DLD1 (cell line): ENCODE data around the gene MROH8.

ENCODE experiments used
- in situ Hi-C: cut with HindIII; loops from 2 replicates; pipeline ENCODE4 v1.10.0; 2017; ENCODE audit warnings: low sequenced_read_pairs

MROH8 gene

GRCh38 chr20:37200376-37200775 is 21.0 kb upstream of the MROH8 start:
- in situ Hi-C loops, result loop anchor here (5.0 kb wide), 1 partner anchor 52 kb away; no protein-coding TSS in a partner anchor

DNA sequence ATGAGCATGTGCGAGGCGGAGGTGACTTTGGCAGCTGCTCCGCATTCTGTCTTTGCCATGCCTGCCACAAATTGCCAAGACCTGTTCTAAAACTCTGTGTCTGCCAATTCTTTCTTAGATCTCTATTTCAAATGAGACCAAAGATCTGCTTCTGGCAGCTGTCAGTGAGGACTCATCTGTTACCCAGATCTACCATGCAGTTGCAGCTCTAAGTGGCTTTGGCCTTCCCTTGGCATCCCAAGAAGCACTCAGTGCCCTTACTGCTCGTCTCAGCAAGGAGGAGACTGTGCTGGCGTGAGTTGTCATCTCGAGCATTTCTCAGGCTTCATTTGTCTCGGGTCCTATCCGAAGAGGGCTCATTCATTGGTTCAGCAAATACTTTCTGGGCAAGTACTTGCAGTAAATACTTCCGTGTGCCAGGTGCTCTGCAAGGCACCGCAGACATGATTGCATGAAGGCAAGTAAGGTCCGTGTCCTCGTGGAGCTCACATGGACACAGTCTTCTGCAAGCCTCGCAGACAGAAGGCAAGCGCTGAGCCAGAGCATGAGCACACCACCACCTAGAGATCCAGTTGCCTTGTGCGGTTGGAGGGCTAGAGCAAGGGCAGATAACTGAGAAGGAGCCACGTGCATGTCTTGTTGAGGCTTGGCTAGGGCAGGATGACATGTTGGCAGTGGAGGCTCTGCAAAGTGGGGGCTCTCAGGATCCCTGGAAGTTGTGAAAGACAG is 19.7 kb upstream of the MROH8 start:
- in situ Hi-C loops, result no loop called here

DNA sequence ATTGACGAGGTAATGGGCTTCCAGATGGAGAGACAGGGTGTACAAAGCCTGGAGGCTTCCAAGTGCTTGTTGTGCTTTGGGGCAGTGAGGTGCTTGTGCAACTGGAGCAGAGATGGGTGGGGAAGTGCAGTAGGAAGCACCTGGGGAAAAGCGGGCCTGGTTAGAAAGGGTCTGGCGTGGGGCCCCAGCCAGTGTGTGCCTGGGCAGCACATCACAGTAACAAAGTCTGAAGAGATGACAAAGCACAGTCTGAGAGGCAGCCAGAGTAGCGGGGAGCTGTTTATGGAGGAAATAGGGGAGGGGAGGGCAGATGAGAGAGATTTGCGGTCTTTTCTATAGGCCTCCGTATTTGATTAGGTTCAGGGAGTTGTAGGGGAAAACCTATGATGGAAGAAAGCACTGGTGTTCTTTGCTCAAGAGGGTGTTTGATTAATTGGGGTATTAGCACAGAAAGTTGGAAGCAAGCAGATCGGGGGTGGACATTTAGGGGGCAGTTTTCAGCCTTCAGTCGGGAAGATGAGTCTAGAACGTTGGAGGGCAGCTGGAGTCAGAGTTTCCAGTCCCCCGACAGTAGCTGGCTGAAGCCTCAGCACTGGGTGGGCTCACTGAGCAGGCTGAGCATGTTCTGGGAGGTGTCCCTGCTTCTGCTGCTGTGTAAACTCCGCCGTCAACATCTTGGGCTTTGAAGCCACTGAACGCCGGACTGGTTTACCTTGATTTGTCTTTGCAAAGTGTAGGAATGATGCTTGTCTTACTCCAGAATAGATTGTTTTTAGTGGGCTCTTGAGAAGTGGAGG is 15.5 kb upstream of the MROH8 start:
- in situ Hi-C loops, result no loop called here

DNA sequence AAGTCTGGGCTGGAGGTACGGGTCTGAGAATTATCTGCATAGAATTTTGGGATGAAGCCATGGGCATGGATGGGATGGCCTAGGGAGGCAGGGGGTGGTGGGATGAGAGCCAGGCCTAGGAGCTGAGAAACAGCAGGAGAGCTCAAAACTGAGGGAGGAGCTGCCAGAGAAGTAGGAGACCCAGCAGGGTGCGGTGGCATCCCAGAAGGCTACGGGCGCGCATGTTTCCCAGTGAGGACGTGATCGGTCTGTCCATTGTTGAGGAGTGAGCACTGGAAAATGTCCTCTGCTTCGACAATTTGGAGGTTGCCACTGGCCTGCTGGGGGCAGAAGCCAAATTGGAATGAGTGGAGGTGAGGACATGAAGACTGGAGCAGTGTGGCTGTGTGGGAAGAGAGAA is 14.5 kb upstream of the MROH8 start:
- in situ Hi-C loops, result no loop called here

GRCh38 chr20:37193226-37193625 is 13.9 kb upstream of the MROH8 start:
- in situ Hi-C loops, result no loop called here

DNA sequence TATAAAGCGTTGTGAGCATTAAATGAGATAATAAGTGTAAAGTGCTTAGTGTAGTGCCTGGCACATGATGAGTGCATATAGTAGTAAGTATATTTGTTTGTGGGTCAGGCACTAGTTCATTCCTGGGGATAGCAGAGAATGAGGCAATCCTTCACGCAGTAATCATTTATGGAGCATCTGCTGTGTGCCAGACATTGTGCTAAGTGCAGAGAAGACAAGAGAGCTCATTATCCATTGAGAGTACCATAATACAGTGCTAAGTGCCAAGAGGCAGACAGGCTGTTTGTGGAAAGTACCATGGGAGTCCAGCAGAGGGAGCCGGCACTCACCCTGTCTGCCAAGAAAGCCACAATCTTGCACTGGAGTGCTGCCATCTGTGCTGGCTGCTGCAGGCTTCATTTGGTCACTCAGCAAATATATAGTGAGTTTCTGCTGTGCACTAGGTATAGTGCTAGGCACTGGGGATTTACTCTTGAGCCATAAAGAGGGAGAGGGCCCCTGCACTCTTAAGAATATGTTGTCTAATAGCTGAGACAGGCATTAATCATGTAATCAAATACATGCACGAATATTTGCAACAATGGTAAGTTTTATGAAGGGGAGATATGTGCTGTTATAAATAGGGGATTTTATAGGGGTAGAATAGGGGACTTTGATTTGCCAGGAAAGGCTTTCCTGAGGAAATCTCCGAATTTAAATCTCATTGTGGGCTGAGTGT is 12.9 kb upstream of the MROH8 start:
- in situ Hi-C loops, result no loop called here

DNA sequence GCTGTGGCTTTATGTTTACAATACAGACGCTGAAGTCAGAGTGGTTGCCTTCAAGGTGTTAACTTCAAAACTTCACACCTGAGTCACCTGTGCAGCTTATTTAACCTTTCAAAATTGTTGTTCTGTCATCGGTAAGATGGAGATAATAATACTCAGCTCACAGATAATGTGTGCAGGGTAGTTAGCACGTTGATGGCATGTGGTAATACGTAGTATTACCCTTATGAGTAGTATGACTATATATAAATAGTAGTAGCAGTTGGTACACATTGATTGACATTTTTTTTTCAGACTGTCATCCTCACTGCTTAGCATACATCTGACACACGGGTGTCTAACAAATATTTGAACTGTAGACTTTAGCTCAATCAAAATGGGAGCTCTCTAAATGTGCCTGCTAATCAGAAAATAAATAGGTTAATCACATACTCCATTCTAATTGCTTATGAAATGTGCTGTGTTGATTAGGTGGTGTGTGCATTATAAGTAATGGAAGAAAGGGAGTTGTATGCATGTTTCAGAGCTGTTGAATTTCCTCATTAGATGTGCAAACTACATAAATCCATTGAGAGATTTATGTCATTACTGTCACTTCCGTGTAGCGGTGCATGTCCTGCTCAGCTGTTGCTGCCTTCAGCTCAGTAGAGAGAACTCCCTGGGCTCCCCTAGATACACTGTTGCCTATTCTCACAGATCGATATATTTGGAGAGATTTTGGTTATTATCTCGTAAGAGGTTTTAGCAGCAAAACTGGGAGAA is 11.2 kb upstream of the MROH8 start:
- in situ Hi-C loops, result no loop called here

GRCh38 chr20:37189416-37190016 is 10.2 kb upstream of the MROH8 start:
- in situ Hi-C loops, result no loop called here

- in situ Hi-C loops, result no loop called here
Observed at GRCh38 chr20:37188787-37189186, 9.4 kb upstream of the MROH8 start.

GRCh38 chr20:37185686-37186085 is 6.3 kb upstream of the MROH8 start:
- in situ Hi-C loops, result no loop called here

DNA sequence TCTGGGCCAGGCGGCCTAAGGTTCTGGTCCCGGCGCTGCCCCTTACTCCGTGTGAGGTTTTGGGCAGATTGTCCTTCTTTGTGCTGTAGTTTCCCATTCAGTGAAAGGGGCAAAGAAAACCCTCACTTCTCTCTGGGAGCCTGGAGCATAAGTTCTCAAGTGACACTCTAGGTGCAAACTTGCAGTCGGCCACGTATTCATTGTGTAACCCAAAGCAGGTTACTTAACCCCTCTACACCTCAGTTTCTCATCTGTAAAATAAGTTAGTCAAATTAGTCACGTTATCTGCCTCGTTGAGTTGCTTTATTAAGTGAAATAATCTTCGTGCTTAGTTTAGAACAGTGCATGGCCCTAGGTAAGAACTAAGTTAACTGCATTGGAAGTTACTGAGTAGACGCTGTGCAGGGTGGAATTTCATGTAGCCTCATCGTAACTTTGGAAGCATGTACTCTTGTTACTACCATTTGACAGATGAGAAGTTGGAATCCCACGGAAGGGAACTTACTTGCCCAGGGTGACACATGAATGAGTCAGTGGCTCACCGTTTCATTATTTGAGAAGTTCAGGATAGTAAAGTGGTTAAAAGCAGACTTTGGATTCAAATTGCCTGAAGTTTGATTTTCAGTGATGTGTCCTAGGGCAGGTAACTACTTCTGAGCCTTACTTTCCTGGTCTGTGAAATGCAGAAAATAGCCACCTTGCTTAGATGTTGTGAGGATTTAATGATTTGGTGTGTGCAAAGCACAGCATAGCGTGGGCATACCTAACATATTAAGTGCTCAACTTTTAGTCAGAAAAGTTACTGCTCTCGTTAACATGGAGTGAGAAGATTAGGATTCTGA is 556 bp upstream of the MROH8 start:
- in situ Hi-C loops, result no loop called here

DNA sequence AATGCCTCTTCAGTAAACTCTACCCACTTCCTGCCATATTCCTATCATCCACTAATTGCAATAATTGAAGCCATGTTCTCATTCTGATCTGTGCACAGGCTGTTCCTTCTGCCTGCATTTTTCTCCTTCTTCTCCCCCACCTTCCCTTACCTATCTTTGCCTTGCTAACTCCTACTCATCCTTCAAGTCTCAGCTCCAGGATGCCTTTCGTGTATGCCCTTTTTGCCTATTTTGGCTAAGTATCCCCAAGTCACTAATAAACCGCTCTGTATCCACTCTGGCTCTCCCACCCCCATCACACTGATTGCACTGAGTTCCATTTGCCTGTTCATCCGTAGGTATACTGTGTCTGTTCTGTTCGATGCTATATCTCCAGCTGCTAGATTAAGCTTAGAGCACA is 6.5 kb downstream of the MROH8 start:
- in situ Hi-C loops, result no loop called here

DNA sequence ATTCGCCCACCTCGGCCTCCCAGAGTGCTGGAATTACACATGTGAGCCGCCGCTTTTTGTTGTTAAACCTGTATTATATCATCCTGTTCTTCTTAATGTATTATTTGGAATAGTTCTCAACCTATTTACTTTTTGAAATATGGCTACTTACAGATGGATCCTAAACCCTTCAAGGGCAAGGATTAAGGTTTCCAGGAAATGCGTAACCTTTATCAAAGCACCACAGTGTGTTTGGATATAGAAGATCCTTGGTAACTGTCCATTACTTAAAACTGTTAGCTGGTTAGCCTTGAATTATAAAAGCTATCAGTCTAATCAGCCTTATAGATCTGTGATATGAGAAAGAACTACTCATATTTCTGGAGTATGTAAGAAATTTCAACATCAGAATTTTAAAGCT is 12.5 kb downstream of the MROH8 start:
- in situ Hi-C loops, result no loop called here

DNA sequence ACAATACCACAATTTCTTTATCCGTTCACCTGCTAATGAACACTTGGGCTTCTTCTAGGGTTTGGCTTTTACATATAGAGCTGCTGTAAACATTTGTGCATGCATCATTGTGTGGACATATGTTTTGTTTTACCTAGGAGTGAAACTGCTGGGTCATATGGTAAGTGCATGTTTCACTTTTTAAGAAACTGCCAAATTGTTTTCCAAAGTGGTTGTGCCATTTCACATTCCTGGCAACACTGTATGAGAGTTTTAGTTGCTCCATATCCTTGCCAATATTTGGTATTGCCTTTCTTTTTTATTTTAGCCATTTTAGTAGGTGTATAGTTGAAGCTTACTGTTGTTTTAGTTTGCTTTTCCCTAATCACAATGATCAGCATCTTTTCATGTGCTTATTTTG is 14.3 kb downstream of the MROH8 start:
- in situ Hi-C loops, result no loop called here

GRCh38 chr20:37163832-37164554 is 15.4 kb downstream of the MROH8 start:
- in situ Hi-C loops, result no loop called here

- in situ Hi-C loops, result no loop called here
Observed at GRCh38 chr20:37162646-37163045, 16.7 kb downstream of the MROH8 start.

DNA sequence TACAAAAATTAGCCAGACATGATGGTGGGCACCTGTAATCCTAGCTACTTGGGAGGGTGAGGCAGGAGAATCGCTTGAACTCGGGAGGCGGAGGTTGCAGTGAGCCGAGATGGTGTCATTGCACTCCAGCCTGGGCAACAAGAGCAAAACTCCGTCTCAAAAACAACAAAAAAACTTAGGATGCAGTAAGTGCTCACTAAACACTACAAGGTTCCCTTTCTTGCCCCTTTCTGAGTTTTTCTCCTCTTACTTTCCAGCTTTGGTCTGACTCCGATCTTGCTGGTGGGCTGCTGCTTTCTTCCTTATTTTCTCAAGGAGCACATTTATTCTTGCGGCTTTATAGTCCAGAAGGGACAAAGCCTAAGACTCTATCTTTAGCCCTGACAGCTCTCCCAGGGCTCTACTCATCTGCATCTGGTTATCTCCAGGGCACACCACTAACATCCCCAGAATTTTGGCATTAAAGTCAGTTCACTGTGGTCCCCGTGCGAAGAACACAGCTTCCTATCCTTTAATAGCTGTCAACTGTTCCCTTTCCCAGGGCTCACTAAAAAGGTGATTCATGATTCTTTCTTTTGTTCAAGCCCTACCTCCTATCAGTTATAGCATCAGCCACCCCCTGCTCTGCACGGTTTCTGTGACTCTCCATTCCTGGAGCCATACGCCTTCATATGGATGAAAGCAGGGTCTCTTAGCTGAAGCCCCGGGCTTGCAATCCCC is 17.4 kb downstream of the MROH8 start:
- in situ Hi-C loops, result no loop called here

- in situ Hi-C loops, result no loop called here
Observed at GRCh38 chr20:37160683-37161082, 18.7 kb downstream of the MROH8 start.
